Kidney (tissue), 14 donors: ENCODE data around the gene PHOSPHO2. TPM values are rescaled to one million over a fixed set of nuclear protein-coding genes. Genes with fewer than 3 reads are reported as not detected.

Experiments used
- DNase-seq, 5 donors: peaks; one replicate each; pipeline ENCODE4 v3.0.0-alpha.2; 2013 to 2020
- FAIRE-seq: peaks from 2 replicates; lab custom pipeline; 2012; peaks lifted over from hg19 to GRCh38; lab: Jason Lieb, UNC
- H3K27ac ChIP-seq, 2 donors: one replicate each; pipeline ENCODE4 v1.7.0; 2013; ENCODE audit warnings: low read depth in 2 of 2, low read length in 2 of 2, inconsistent platforms in 1 of 2
- H3K27me3 ChIP-seq: one replicate; pipeline ENCODE4 v1.7.1; 2013; ENCODE audit warnings: low read length, inconsistent platforms; ENCODE audit not compliant: control insufficient read depth, insufficient read depth
- H3K36me3 ChIP-seq, 3 donors: one replicate each; pipeline versions ENCODE4 v1.7.0 to v1.7.1; 2013; ENCODE audit warnings: low read length in 3 of 3, control low read depth in 1 of 3, inconsistent platforms in 1 of 3; ENCODE audit not compliant: insufficient read depth in 3 of 3, control insufficient read depth in 2 of 3
- H3K4me1 ChIP-seq, 3 donors: one replicate each; pipeline versions ENCODE4 v1.7.0 to v1.7.1; 2013; ENCODE audit warnings: low read length in 3 of 3, inconsistent platforms in 1 of 3, low read depth in 1 of 3; ENCODE audit not compliant: control insufficient read depth in 2 of 3, insufficient read depth in 2 of 3
- H3K4me3 ChIP-seq, 3 donors: one replicate each; pipeline versions ENCODE4 v1.7.0 to v1.8.1; 2013; ENCODE audit warnings: low read length in 3 of 3, control low read depth in 1 of 3, inconsistent platforms in 1 of 3
- H3K9ac ChIP-seq, 3 donors: one replicate each; pipeline versions ENCODE4 v1.7.0 to v1.7.1; 2013; ENCODE audit warnings: low read length in 3 of 3, control low read depth in 1 of 3, inconsistent platforms in 1 of 3
- H3K9me3 ChIP-seq, 3 donors: one replicate each; pipeline versions ENCODE4 v1.7.0 to v1.7.1; 2013; ENCODE audit warnings: low read length in 3 of 3, control low read depth in 1 of 3, inconsistent platforms in 1 of 3; ENCODE audit not compliant: control insufficient read depth in 2 of 3, insufficient read depth in 1 of 3
- CTCF ChIP-seq: IDR thresholded peaks from 3 replicates; pipeline ENCODE4 v1.5.1; 2012; ENCODE audit warnings: mild to moderate bottlenecking, moderate library complexity, borderline replicate concordance; ENCODE audit not compliant: insufficient read depth; ENCODE audit errors: extremely low read depth
- intact Hi-C: fragments of 100-400 bp; cut with DNase I; formaldehyde crosslinking; loops from one replicate; pipeline ENCODE4 v1.11.1; 2022
- polyA plus RNA-seq: library from polyadenylated mRNA; stranded (reverse); fragments of 350-450 nt; fragmentation: Illumina TruSeq; extraction: RNeasy Lipid Tissue Mini Kit (QIAGEN cat#74804); gene quantifications from one replicate; pipeline ENCODE4 v1.2.3, GENCODE V29; 2014; ENCODE audit warnings: low read depth, low replicate concordance; ENCODE audit not compliant: insufficient read depth
- total RNA-seq: library from RNA; stranded (reverse); fragmentation: NEBNext Ultra II Directional; extraction: Animal tissue kit (Norgen Biotek cat#: 25700); gene quantifications from one replicate; pipeline ENCODE4 v1.2.1, GENCODE V29; 2021
- donor health status: control.
- donor health status: control.
- donor health status: control.
- donor health status: control.
- donor health status: control.
- donor health status: DM: yes; HTN: yes; CAD: no.
- donor health status: Normal renal cell carcinoma (clear cell type).

The PHOSPHO2 gene
- total and polyA plus RNA-seq, 2 donors from 2014 or later = 4.5 to 7.5 TPM

GRCh38 chr2:169670937-169671336, 23.3 kb upstream of the PHOSPHO2 start:
- no peak for TF ChIP-seq CTCF
- DNase-seq (no peak), FAIRE-seq (no peak)

GRCh38 chr2:169672406-169672805, 21.9 kb upstream of the PHOSPHO2 start:
- Histone ChIP-seq H3K27me3 (no peaks in the 10 kb centered on the region), H3K4me1 (no peaks in the 10 kb centered on the region), H3K36me3 (no peaks in the 10 kb centered on the region), H3K4me3 (no peak overlapping the region), H3K9me3 (no peaks in the 10 kb centered on the region), H3K9ac (no peak overlapping the region), H3K27ac (no peak overlapping the region)
- no peak for TF ChIP-seq CTCF
- no peak for DNase-seq
- intact Hi-C loops = no loop called here
- FAIRE-seq = no peak

More at GRCh38 chr2:169670937-169671336, 23.3 kb upstream of the PHOSPHO2 start:
- no peak overlapping the region for H3K27ac ChIP-seq
- no peaks in the 10 kb centered on the region for H3K4me1 ChIP-seq
- no peaks in the 10 kb centered on the region for H3K36me3 ChIP-seq
- intact Hi-C loops = no loop called here
- no peak overlapping the region for H3K9ac ChIP-seq
- H3K9me3 ChIP-seq = no peaks in the 10 kb centered on the region
- H3K4me3 ChIP-seq = no peak overlapping the region
- no peaks in the 10 kb centered on the region for H3K27me3 ChIP-seq

GRCh38 chr2:169673106-169673505, 21.2 kb upstream of the PHOSPHO2 start:
- Histone ChIP-seq H3K36me3 (no peaks in the 10 kb centered on the region), H3K4me1 (no peaks in the 10 kb centered on the region), H3K27me3 (no peaks in the 10 kb centered on the region), H3K4me3 (no peak overlapping the region), H3K27ac (no peak overlapping the region), H3K9ac (no peak overlapping the region), H3K9me3 (no peaks in the 10 kb centered on the region)
- DNase-seq (no peak), FAIRE-seq (no peak)
- TF ChIP-seq CTCF = no peak
- intact Hi-C loops = no loop called here

GRCh38 chr2:169673921-169674320, 20.3 kb upstream of the PHOSPHO2 start:
- intact Hi-C loops = no loop called here
- TF ChIP-seq CTCF = no peak
- no peak for FAIRE-seq
- H3K36me3 ChIP-seq = no peaks in the 10 kb centered on the region
- H3K9ac ChIP-seq = no peak overlapping the region
- no peaks in the 10 kb centered on the region for H3K9me3 ChIP-seq
- no peaks in the 10 kb centered on the region for H3K4me1 ChIP-seq
- H3K27me3 ChIP-seq = no peaks in the 10 kb centered on the region
- no peak overlapping the region for H3K27ac ChIP-seq
- H3K4me3 ChIP-seq = no peak overlapping the region
- DNase-seq = no peak
